GM23338 (cell line): ENCODE measurements around the gene CNST. TPM values are rescaled to one million over a fixed set of nuclear protein-coding genes. Genes with fewer than 3 reads are reported as not detected.

ENCODE experiments used
- ATAC-seq: fragments of 200-7000 bp; cut with Tn5 transposase; 3 replicates; pipeline ENCODE4 v1.9.1; 2020
- DNase-seq: peaks from one replicate; pipeline ENCODE4 v3.0.0-alpha.2; 2015; ENCODE audit warnings: low spot score
- H2AFZ ChIP-seq: fragments of 200-600 bp; sonication (generic); 2 replicates; pipeline ENCODE4 v1.8.0; 2016; ENCODE audit warnings: antibody characterized with exemption, mild to moderate bottlenecking, moderate library complexity
- H3F3A ChIP-seq: fragments of 200-600 bp; sonication (generic); replicated peaks from 2 replicates; pipeline ENCODE4 v1.8.0; 2017; ENCODE audit warnings: antibody characterized with exemption, mixed run types, low read depth
- H3K27ac ChIP-seq: fragments of 200-600 bp; sonication (generic); 2 replicates; pipeline ENCODE4 v1.6.1; 2016; ENCODE audit warnings: low read depth
- H3K27me3 ChIP-seq: fragments of 200-600 bp; sonication (generic); 2 replicates; pipeline ENCODE4 v1.8.0; 2016; ENCODE audit warnings: mild to moderate bottlenecking, mixed run types, moderate library complexity; ENCODE audit not compliant: insufficient read depth
- H3K36me3 ChIP-seq: fragments of 200-600 bp; sonication (generic); 2 replicates; pipeline ENCODE4 v1.8.0; 2016; ENCODE audit warnings: mild to moderate bottlenecking; ENCODE audit not compliant: insufficient read depth
- H3K4me1 ChIP-seq: fragments of 200-600 bp; sonication (generic); 2 replicates; pipeline ENCODE4 v1.8.0; 2016; ENCODE audit warnings: mild to moderate bottlenecking, moderate library complexity; ENCODE audit not compliant: insufficient read depth
- H3K4me2 ChIP-seq: fragments of 200-600 bp; sonication (generic); 2 replicates; pipeline ENCODE4 v1.7.1; 2017; ENCODE audit warnings: mixed run types
- H3K4me3 ChIP-seq: fragments of 200-600 bp; sonication (generic); 2 replicates; pipeline ENCODE4 v1.6.1; 2016; ENCODE audit warnings: mixed run types
- H3K79me2 ChIP-seq: fragments of 200-600 bp; sonication (generic); replicated peaks from 2 replicates; pipeline ENCODE4 v1.8.0; 2017; ENCODE audit warnings: mild to moderate bottlenecking; ENCODE audit not compliant: insufficient read depth
- H3K9me2 ChIP-seq: fragments of 200-600 bp; sonication (generic); 2 replicates; pipeline ENCODE4 v1.8.0; 2017; ENCODE audit not compliant: insufficient read depth
- H4K20me1 ChIP-seq: fragments of 200-600 bp; sonication (generic); replicated peaks from 2 replicates; pipeline ENCODE4 v1.8.0; 2017; ENCODE audit warnings: mild to moderate bottlenecking; ENCODE audit not compliant: insufficient read depth
- H3K27ac Mint-ChIP-seq: 2 replicates; pipeline ENCODE4 v1.8.0; 2020; ENCODE audit warnings: inconsistent platforms, mild to moderate bottlenecking, moderate library complexity, mixed read lengths
- H3K27me3 Mint-ChIP-seq: 3 replicates; pipeline ENCODE4 v1.8.0; 2022; ENCODE audit warnings: low read depth, mild to moderate bottlenecking, moderate library complexity, mixed read lengths, inconsistent platforms; ENCODE audit not compliant: insufficient read depth, poor library complexity
- H3K36me3 Mint-ChIP-seq: 3 replicates; pipeline ENCODE4 v1.8.0; 2021; ENCODE audit warnings: low read depth, mild to moderate bottlenecking, inconsistent platforms, moderate library complexity, mixed read lengths
- H3K4me1 Mint-ChIP-seq: 3 replicates; pipeline ENCODE4 v1.8.0; 2020; ENCODE audit warnings: mild to moderate bottlenecking, inconsistent platforms, mixed read lengths
- H3K4me3 Mint-ChIP-seq: 3 replicates; pipeline ENCODE4 v1.8.0; 2021; ENCODE audit warnings: moderate library complexity, mild to moderate bottlenecking, inconsistent platforms, mixed read lengths
- H3K9me3 Mint-ChIP-seq: 3 replicates; pipeline ENCODE4 v1.8.0; 2020; ENCODE audit warnings: moderate library complexity, mild to moderate bottlenecking, inconsistent platforms, mixed read lengths
- CREB1 ChIP-seq: fragments of 250-450 bp; sonication (Bioruptor Pico); IDR thresholded peaks from 2 replicates; pipeline ENCODE4 v1.5.0; 2020; ENCODE audit warnings: low read depth, mild to moderate bottlenecking, moderate library complexity
- ETS1 ChIP-seq: IDR thresholded peaks from 2 replicates; pipeline ENCODE4 v1.6.1; 2016; ENCODE audit warnings: antibody characterized with exemption
- EZH2 ChIP-seq: fragments of 200-600 bp; sonication (generic); IDR thresholded peaks from one replicate; pipeline ENCODE4 v1.8.0; 2017; ENCODE audit warnings: antibody characterized with exemption, mild to moderate bottlenecking, low read depth; ENCODE audit not compliant: unreplicated experiment
- EZH2phosphoT487 ChIP-seq: fragments of 200-600 bp; sonication (generic); IDR thresholded peaks from one replicate; pipeline ENCODE4 v1.8.1; 2018; ENCODE audit warnings: antibody characterized with exemption; ENCODE audit not compliant: unreplicated experiment
- JUNB ChIP-seq: IDR thresholded peaks from one replicate; pipeline ENCODE4 v1.6.1; 2016; ENCODE audit warnings: antibody characterized with exemption; ENCODE audit not compliant: unreplicated experiment
- NANOG ChIP-seq: IDR thresholded peaks from 2 replicates; pipeline ENCODE4 v1.6.1; 2016; ENCODE audit warnings: antibody characterized with exemption, borderline replicate concordance
- POLR2AphosphoS5 ChIP-seq: IDR thresholded peaks from 2 replicates; pipeline ENCODE4 v1.6.1; 2016; ENCODE audit warnings: antibody characterized with exemption, low read depth
- STAT1 ChIP-seq: IDR thresholded peaks from one replicate; pipeline ENCODE4 v1.6.1; 2016; ENCODE audit warnings: antibody characterized with exemption; ENCODE audit not compliant: unreplicated experiment
- ZNF114 ChIP-seq: fragments of 250-450 bp; sonication (Bioruptor Pico); IDR thresholded peaks from 2 replicates; pipeline ENCODE4 v1.5.0; 2020; ENCODE audit warnings: mild to moderate bottlenecking, moderate library complexity
- ZNF331 ChIP-seq: fragments of 250-450 bp; sonication (Bioruptor Pico); IDR thresholded peaks from 2 replicates; pipeline ENCODE4 v1.5.0; 2020; ENCODE audit warnings: low read depth, mild to moderate bottlenecking, moderate library complexity
- polyA plus RNA-seq: library from polyadenylated mRNA; unstranded; fragments of >200 nt; fragmentation: Nextera tagmentation; extraction: Ambion mirVana; gene quantifications from 2 replicates; pipeline ENCODE4 v1.2.1, GENCODE V29; 2016
- total RNA-seq: library from RNA; depleted of rRNA; stranded (reverse); fragments of >200 nt; shearing (Covaris generic); gene quantifications from 2 replicates; pipeline ENCODE4 v1.2.3, GENCODE V29; 2014
- TF ChIP-seq, protein P1 (sequence below): IDR thresholded peaks from one replicate; pipeline ENCODE4 v1.6.1; 2018; ENCODE audit warnings: antibody characterized with exemption; ENCODE audit not compliant: unreplicated experiment
- TF ChIP-seq, protein P2 (sequence below), 2 experiments: fragments of 200-600 bp in 1 of 2; sonication (generic) in 1 of 2; conservative IDR thresholded peaks; 2 replicates each; pipeline versions ENCODE4 v1.5.1 to v1.6.1; 2016 to 2017; ENCODE audit warnings: antibody characterized with exemption in 2 of 2, low read depth in 2 of 2, mild to moderate bottlenecking in 2 of 2, moderate library complexity in 1 of 2

CNST gene
- total and polyA plus RNA-seq, 2 experiments from 2014 or later, result 8.1 to 17.6 TPM

DNA sequence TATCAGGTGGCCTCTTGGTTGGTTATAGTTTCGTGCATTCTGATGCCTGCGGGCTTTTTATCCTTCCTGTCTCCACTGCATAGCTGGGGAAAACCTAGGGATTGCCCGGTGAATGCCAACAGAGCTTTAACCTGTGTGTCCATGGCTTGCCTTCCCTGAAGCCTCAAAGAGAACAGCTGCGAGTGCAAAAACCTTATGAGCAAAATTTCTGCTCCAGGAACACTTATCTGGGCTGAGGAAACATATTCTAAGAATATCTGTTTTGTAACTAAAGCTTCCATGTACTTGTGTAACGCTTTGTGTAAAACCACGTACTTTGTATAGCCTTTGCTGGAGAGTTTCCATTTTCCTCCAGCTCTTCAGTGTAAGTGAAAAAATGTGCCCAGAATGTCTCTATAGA is 7.2 kb downstream of the CNST start (continued):
- TF ChIP-seq STAT1 (no peak), ZNF331 (CRISPR knock-in tag) (no peak), EZH2 (no peak)
- TF ChIP-seq, protein P1, sequence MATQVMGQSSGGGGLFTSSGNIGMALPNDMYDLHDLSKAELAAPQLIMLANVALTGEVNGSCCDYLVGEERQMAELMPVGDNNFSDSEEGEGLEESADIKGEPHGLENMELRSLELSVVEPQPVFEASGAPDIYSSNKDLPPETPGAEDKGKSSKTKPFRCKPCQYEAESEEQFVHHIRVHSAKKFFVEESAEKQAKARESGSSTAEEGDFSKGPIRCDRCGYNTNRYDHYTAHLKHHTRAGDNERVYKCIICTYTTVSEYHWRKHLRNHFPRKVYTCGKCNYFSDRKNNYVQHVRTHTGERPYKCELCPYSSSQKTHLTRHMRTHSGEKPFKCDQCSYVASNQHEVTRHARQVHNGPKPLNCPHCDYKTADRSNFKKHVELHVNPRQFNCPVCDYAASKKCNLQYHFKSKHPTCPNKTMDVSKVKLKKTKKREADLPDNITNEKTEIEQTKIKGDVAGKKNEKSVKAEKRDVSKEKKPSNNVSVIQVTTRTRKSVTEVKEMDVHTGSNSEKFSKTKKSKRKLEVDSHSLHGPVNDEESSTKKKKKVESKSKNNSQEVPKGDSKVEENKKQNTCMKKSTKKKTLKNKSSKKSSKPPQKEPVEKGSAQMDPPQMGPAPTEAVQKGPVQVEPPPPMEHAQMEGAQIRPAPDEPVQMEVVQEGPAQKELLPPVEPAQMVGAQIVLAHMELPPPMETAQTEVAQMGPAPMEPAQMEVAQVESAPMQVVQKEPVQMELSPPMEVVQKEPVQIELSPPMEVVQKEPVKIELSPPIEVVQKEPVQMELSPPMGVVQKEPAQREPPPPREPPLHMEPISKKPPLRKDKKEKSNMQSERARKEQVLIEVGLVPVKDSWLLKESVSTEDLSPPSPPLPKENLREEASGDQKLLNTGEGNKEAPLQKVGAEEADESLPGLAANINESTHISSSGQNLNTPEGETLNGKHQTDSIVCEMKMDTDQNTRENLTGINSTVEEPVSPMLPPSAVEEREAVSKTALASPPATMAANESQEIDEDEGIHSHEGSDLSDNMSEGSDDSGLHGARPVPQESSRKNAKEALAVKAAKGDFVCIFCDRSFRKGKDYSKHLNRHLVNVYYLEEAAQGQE, result no peak
- TF ChIP-seq, protein P2, sequence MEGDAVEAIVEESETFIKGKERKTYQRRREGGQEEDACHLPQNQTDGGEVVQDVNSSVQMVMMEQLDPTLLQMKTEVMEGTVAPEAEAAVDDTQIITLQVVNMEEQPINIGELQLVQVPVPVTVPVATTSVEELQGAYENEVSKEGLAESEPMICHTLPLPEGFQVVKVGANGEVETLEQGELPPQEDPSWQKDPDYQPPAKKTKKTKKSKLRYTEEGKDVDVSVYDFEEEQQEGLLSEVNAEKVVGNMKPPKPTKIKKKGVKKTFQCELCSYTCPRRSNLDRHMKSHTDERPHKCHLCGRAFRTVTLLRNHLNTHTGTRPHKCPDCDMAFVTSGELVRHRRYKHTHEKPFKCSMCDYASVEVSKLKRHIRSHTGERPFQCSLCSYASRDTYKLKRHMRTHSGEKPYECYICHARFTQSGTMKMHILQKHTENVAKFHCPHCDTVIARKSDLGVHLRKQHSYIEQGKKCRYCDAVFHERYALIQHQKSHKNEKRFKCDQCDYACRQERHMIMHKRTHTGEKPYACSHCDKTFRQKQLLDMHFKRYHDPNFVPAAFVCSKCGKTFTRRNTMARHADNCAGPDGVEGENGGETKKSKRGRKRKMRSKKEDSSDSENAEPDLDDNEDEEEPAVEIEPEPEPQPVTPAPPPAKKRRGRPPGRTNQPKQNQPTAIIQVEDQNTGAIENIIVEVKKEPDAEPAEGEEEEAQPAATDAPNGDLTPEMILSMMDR (conservative IDR thresholded peaks at IDR 0.05; ENCODE audit: low read depth in 2 of 2), result no peak

DNA sequence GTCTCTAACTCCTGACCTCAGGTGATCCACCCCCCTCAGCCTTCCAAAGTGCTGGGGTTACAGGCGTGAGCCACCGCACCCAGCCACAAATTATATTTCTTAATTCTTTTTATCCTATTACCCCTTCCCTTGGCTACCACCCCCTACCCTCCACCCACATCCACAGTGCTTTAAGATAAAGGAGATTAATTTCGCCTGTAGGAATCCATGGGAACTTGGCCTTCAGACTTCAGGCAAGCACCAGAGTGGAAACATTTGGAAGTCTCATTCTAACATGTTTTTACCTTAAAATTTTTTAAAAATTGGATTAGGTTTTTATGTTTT is 10.4 kb downstream of the CNST start:
- Mint-ChIP-seq H3K36me3 (no peaks in the 10 kb centered on the region), H3K27me3 (peaks cover 2% of the 10 kb centered on the region), H3K27ac (no peak overlapping the region), H3K9me3 (no peaks in the 10 kb centered on the region), H3K4me3 (no peak overlapping the region), H3K4me1 (no peaks in the 10 kb centered on the region)
- Histone ChIP-seq H3F3A (no peaks in the 10 kb centered on the region), H3K4me1 (no peaks in the 10 kb centered on the region), H4K20me1 (peaks cover 13% of the 10 kb centered on the region), H3K79me2 (peaks cover 86% of the 10 kb centered on the region), H3K27ac (no peak overlapping the region), H3K4me3 (no peak overlapping the region), H2AFZ (no peak overlapping the region), H3K27me3 (no peaks in the 10 kb centered on the region), H3K4me2 (no peak overlapping the region), H3K9me2 (no peaks in the 10 kb centered on the region), H3K36me3 (no peaks in the 10 kb centered on the region)
- ATAC-seq, result no peak
- DNase-seq, result no peak
- no peak for TF ChIP-seq CREB1 (CRISPR knock-in tag)
- TF ChIP-seq ETS1, result no peak
- no peak for TF ChIP-seq STAT1
- no peak for TF ChIP-seq NANOG
- TF ChIP-seq EZH2, result no peak
- no peak for TF ChIP-seq JUNB
- TF ChIP-seq EZH2phosphoT487, result no peak
- TF ChIP-seq, protein P1, result no peak
- TF ChIP-seq ZNF114 (CRISPR knock-in tag), result no peak
- TF ChIP-seq POLR2AphosphoS5, result no peak
- TF ChIP-seq, protein P2 (conservative IDR thresholded peaks at IDR 0.05; ENCODE audit: low read depth in 2 of 2), result no peak
